GM19023 (cell line): Measurements from ENCODE around the gene ZNF669.
"Not testable (repeated sequence)": the region's sequence is repeated elsewhere in the genome, so short reads cannot be mapped to it uniquely, and the experiment has no call there.

Experiments
- ATAC-seq: cut with Tn5 transposase; IDR thresholded peaks from one replicate; pipeline ENCODE4 v1.9.1; 2021; ENCODE audit warnings: mild to moderate bottlenecking, moderate library complexity; ENCODE audit not compliant: unreplicated experiment

ZNF669 gene

GRCh38 chr1:247103859-247104591, at the start of gene ZNF669:
Gene ZNF669, minus strand, starts transcription at chr1:247104356. Its CDS starts 157 bp downstream, at chr1:247104199.
- peak; percentile 99 for ATAC-seq

GRCh38 chr1:247147781-247148180, 43.6 kb upstream of the ZNF669 start:
- ATAC-seq = no peak

GRCh38 chr1:247147120-247147519, 43.0 kb upstream of the ZNF669 start:
- not testable (repeated sequence) for ATAC-seq

GRCh38 chr1:247146671-247147070, 42.5 kb upstream of the ZNF669 start:
- no peak for ATAC-seq

GRCh38 chr1:247145279-247145678, 41.1 kb upstream of the ZNF669 start:
- ATAC-seq = no peak

GRCh38 chr1:247139557-247139956, 35.4 kb upstream of the ZNF669 start:
- not testable (repeated sequence) for ATAC-seq

- no peak for ATAC-seq
Observed at GRCh38 chr1:247131236-247131635, 27.1 kb upstream of the ZNF669 start.

GRCh38 chr1:247127519-247128282, 23.5 kb upstream of the ZNF669 start:
- not testable (repeated sequence) for ATAC-seq

DNA sequence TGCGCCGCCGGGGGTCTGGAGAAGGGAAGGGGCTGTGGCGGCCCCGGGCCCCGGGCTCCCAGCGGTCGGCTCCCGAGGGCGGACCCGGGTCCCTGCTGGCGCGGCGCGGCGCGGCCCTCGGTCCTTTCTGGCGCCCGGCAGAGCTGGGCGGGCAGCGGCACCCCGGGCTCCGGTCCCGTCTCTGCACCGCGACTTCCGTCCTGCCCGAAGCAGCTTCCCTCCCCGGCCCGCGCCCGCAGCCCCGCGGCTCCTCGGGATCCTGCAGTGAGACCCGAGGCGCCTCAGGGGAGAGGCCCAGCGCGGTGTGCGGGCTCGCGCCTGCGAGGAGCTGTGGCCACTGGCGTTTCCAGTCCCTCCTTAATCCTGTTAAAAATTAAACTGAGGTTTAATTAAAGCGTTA, 22.4 kb upstream of the ZNF669 start:
- peak; percentile 65 for ATAC-seq

DNA sequence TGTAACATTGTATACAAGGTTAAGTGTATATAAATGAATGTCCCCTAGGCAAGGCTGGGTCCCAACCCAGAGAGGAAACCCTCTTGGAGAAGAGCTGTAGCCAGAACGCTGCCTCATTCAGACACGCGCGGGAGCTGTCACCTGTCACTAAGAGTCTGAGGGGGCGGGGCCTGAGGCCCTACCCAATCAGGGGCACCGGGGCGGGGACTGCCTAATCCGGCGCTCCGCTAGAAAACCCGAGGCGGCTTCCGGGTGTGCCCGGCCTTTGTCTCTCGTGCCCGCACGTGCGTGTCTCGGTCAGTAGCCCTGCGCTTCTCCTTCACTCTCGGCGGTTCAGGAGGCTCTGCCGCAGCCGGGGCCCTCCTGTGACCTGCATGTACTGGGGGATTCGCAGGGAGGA, 22.0 kb upstream of the ZNF669 start:
- ATAC-seq = peak; percentile 99

GRCh38 chr1:247121382-247121781, 17.2 kb upstream of the ZNF669 start:
- no peak for ATAC-seq

DNA sequence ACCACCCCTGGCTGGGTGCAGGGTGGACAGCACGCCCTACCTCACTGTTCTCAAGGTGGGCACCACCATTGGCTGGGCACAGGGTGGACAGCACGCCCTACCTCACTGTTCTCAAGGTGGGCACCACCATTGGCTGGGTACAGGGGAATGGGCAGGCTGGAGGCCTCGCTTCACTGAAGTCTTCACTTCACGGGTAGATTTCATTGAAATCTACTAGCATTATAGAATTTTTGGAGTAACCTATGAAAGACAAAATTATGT, 16.2 kb upstream of the ZNF669 start:
- ATAC-seq = not testable (repeated sequence)

- no peak for ATAC-seq
Observed at GRCh38 chr1:247119600-247120407, 15.6 kb upstream of the ZNF669 start.

DNA sequence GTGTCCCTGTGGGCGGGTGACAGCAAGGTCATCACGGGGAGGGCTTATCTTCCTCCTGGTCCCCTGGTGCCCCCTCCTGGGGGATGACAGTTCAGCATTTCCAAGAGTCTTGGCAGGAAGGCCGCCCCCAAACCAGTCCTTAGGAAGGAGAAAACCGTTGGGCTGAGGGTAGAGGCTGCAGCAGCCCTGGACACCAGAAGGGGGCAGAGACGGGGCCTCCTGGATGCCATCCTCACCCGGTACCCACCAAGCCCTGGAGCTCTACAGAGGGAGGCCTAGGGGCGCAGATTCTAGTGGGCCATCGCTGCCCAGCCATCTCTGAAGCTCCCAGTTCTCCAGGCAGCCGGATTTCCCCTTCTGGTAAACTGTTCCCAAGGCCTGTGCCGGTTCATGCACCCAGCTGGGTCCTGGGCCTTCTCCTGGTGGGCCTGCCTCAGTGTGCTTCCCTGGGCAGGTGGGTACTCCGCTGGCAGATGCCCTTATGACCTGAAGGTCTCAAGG, 14.8 kb upstream of the ZNF669 start:
- no peak for ATAC-seq

- ATAC-seq = no peak
Observed at GRCh38 chr1:247115545-247115944, 11.4 kb upstream of the ZNF669 start.

- ATAC-seq = no peak
Observed at GRCh38 chr1:247115141-247115510, 11.0 kb upstream of the ZNF669 start.

DNA sequence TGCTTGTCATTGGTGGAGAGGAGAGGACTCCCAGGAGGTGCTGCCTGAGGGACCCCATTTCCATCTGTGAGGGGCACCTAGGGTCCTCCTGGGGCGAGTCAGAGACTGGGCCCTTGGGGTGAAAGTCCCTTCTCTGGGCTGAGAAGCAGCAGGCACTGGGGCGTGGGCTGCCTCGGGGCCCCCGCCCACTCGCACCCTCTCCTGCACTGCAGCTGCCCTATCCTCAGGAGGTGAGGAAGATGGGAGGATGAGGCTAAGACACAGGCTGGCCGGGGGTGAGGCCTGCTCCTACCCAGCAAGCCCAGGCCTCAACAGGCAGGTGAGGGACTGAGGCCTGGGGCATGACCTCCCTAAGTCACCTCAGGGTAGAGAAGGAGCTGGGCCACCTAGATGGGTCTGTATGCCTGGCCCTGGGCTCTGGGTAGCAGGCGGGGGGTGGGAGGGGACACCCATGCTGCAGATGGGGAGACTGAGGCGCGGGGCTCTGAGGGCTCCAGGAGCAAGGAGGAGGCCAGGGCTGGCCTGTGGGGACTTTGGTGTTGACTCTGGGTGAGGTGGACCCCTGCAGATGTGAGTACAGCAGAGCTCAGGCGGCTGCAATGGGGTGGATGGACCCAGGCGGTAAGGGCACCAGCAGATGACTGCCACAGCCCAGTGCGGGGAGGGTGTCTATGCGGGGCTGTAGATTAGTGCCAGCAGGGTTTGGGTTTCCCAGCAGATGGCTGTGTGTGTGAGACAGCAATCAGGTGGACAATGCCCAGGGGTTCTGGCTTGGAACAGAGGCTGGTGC, 10.4 kb upstream of the ZNF669 start:
- ATAC-seq = no peak

DNA sequence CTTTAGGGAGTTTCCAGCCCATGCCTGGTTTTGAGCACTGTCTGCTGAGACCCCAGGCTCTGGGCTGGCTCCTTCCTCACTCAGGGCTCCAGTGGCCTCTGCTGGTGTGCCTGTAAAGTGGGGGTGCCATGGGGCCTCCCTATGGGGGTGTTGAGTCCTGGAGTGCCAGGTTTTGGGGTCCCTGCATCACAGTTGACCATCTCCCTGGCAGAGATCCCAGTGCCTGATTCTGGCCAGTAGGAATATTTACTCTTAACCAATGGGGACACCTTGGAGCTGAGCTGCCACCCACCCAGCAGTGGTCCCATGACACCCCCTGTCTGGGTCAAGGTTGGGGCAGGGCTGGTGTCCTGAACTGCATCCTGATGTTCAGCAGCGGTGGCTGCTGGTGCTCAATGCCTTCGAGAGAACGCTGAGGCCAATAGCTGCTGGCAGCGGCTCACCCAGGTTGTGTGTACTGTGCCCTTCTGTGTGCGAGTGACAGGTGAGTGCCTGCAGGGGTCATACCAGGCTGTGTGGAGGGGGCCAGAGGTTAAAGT, 9.6 kb upstream of the ZNF669 start:
- no peak for ATAC-seq

- no peak for ATAC-seq
Observed at GRCh38 chr1:247113094-247113497, 8.9 kb upstream of the ZNF669 start.

DNA sequence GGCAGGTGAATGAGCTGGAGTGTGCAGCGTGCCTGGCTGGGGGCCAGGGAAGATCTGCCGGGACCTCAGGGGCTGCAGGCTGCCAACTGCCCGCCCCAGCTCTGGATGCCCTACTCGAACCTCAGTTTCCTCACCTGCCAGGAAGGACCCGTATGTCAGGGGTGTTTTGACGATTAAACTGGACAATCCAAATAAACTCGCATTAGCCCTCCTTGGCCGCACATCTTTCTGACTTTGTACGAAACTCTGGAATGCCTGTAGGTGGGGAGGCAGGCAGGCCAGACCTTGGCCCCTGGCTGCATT, 8.3 kb upstream of the ZNF669 start:
- peak; percentile 16 for ATAC-seq
